Stomach (tissue), 9 donors: ENCODE measurements around the gene F11R. TPM values are rescaled to one million over a fixed set of nuclear protein-coding genes. Genes with fewer than 3 reads are reported as not detected.

Source experiments
- DNase-seq, 2 donors: peaks; one replicate each; pipeline versions ENCODE4 v3.0.0 to v3.0.0-alpha.2; 2013 to 2019
- H3K27ac ChIP-seq, 5 donors: fragments of 200-600 bp in 4 of 5; sonication (generic) in 4 of 5; one replicate each; pipeline ENCODE4 v1.5.1; 2013 to 2019; ENCODE audit warnings: mild to moderate bottlenecking in 1 of 5, moderate library complexity in 1 of 5
- H3K27me3 ChIP-seq, 3 donors: fragments of 200-600 bp; sonication (generic); one replicate each; pipeline ENCODE4 v1.5.1; 2017 to 2019; ENCODE audit warnings: mixed run types in 1 of 3
- H3K36me3 ChIP-seq, 4 donors: fragments of 200-600 bp; sonication (generic); 1 replicate in 3 of 4; 2 replicates in 1 of 4; pipeline ENCODE4 v1.5.1; 2016 to 2019
- H3K4me1 ChIP-seq, 4 donors: fragments of 200-600 bp; sonication (generic); one replicate each; pipeline ENCODE4 v1.5.1; 2016 to 2019
- H3K4me3 ChIP-seq, 4 donors: fragments of 200-600 bp; sonication (generic) in 3 of 4; one replicate each; pipeline ENCODE4 v1.5.1; 2016 to 2019; ENCODE audit warnings: mild to moderate bottlenecking in 1 of 4
- H3K9me3 ChIP-seq, 4 donors: fragments of 200-600 bp; sonication (generic); one replicate each; pipeline ENCODE4 v1.5.1; 2016 to 2019
- CTCF ChIP-seq, 7 experiments: fragments of 450-650 bp in 4 of 7; fragments of 200-600 bp in 3 of 7; sonication (generic) in 3 of 7; IDR thresholded peaks; one replicate each; pipeline ENCODE4 v1.5.1; 2016 to 2019; ENCODE audit warnings: antibody characterized with exemption in 7 of 7, control low read depth in 2 of 7, mild to moderate bottlenecking in 1 of 7
- EP300 ChIP-seq: sonication (generic); formaldehyde crosslinking; IDR thresholded peaks from one replicate; pipeline ENCODE4 v1.6.1; 2017; ENCODE audit warnings: antibody characterized with exemption
- POLR2A ChIP-seq, 4 donors: fragments of 450-650 bp; IDR thresholded peaks; one replicate each; pipeline ENCODE4 v1.6.1; 2016; ENCODE audit warnings: antibody characterized with exemption in 4 of 4, control low read depth in 2 of 4, mild to moderate bottlenecking in 1 of 4, moderate library complexity in 1 of 4
- POLR2AphosphoS5 ChIP-seq, 3 donors: sonication (generic); formaldehyde crosslinking; IDR thresholded peaks; one replicate each; pipeline ENCODE4 v1.6.1; 2016; ENCODE audit warnings: antibody characterized with exemption in 3 of 3
- WGBS, 5 donors: extraction: QIAGEN DNeasy Blood & Tissue Kit in 3 of 5; methylation state at CpG; one replicate each; pipeline versions ENCODE4 v1.1.5 to v1.1.7; 2013 to 2018; 5-methylcytosine and 5-hydroxymethylcytosine counted together
- intact Hi-C: fragments of 100-400 bp; cut with DNase I; formaldehyde crosslinking; loops from one replicate; pipeline ENCODE4 v1.15.1; 2023; ENCODE audit warnings: low total_unique reads
- polyA plus RNA-seq, 3 donors: library from polyadenylated mRNA; stranded (reverse); fragments of 200-250 nt; gene quantifications; one replicate each; pipeline ENCODE4 v1.2.3, GENCODE V29; 2013
- total RNA-seq, 5 donors: library from RNA; depleted of rRNA; stranded (reverse); fragments of >200 nt; gene quantifications; one replicate each; pipeline versions ENCODE4 v1.1.0 to v1.2.3, GENCODE V29; 2014 to 2016
- donor health status: healthy with polysubstance abuse.
- donor health status: Bipolar disorder and iron deficiency.
- donor health status: healthy.

Gene F11R
- total and polyA plus RNA-seq, 8 donors: 7.6 to 130 (median 25.0) TPM

DNA sequence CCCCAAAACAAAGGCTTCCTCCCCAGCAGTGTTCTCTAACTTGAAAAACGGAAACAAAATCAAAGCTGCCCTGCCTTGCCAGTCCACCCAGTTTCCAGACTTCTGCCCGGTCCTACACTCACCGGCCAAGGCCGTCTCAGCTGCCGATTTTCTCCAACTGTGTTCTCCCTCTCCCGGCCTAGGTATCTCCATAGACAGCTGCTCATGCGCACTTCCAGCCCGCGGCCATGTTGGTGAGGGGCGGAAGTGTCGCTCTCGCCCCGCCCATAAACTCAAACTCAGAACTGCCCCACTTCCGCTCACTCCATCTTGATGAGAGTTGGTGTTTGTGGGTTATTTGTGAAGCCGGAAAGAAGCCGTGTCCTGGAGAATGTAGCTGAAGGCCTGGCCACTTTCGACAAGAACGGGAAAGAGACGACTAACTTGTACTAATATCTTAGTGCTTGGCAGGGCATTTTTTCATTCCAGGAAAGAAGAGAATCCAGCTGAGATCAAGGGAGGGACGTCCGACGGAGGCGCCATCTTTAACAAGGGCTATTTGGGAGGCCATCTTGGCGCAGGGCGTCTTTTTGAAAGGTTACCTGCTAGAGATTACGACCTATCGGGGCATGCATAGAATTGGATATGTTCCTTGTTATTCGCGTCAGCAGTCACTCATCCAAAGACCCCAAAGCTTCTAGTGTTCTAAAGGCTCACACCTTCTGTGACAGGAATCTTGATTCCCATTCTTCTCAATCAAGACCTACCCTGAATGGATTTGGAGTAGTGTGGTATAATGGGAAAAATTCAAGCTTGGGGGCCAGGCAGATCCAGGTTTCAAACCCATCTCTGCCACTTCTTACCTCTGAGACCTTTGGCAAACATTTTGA is 25.0 kb upstream of the F11R start, which contains the start of gene USF1:
Gene USF1 (minus strand): TSS at position 242 of the 869 bp plus-strand sequence. CDS start 2,702 bp downstream, outside the sequence.
- Histone ChIP-seq H3K9me3 (peaks cover 0 to 8% (median 0%) of the 10 kb centered on the region in 4 donors), H3K4me3 (peak within 1 kb of the TSS; percentile 86 to 96 (median 88)), H3K27ac (peak within 1 kb of the TSS; percentile 91 to 99 (median 94)), H3K36me3 (peaks cover 20 to 48% (median 33%) of the 10 kb centered on the region in 4 donors), H3K4me1 (peaks cover 15 to 39% (median 26%) of the 10 kb centered on the region in 4 donors), H3K27me3 (no peaks in the 10 kb centered on the region)
- 0 to 1% (median 0%) methylated on average over 29 of the region's 29 CpGs for WGBS, 5 donors
- peak; percentile 96 to 99 for DNase-seq
- TF ChIP-seq POLR2A (IDR thresholded peaks at IDR 0.05) (peak in 1 of 4 donors; percentile 62), POLR2AphosphoS5 (IDR thresholded peaks at IDR 0.05) (peak; percentile 70 to 94 (median 80)), EP300 (no peak)
- intact Hi-C loops: no loop called here

DNA sequence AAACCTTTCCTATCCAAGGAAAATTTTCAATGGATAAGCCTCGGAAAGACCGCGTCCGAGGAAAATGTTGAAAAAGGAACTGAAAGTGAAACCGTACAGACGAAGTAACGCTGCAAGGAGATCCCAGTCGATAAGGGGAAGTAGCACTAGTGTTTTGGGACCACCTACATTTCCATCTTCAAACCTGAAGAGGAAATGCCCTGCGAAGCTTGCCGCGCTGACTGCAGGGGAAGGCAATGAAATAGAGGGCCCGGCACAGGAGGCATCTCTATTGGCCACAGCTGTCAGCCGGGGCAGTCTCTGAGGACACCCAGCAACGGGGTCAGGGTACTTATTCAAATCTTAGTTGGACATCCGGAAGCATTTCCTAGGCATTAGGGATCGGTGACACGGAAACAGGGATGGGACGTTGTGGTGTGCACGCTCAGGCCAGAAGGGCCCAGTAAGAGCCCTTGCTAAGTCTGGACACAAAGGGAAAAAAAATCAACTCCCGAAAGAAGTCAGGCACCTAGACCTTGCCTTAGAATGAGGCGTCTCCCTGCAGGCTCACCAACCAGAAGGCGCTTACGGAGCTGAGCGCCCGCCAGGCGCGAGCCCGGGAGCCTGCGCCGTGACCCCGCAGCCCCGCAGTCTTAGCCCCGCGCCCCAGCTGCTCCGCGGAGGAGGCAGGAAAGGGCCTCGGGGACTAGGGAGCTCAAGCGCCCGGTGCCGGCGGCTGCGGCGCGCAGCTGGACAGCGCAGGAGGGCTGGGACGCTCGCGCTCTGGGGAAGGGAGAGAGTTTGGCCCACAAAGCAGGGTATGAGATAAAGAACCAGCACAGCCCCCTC is 24.2 kb upstream of the F11R start:
- TF ChIP-seq POLR2A (IDR thresholded peaks at IDR 0.05): peak in 1 of 4 donors; percentile 13
- TF ChIP-seq CTCF (IDR thresholded peaks at IDR 0.05): no peak
- no peak for TF ChIP-seq EP300
- no peak for TF ChIP-seq POLR2AphosphoS5 (IDR thresholded peaks at IDR 0.05)
- 0 to 2% (median 1%) methylated on average over 31 to 48 of the region's 48 CpGs for WGBS, 5 donors
- intact Hi-C loops: no loop called here
- DNase-seq: peak; percentile 64 to 84
- H3K27me3 ChIP-seq: no peaks in the 10 kb centered on the region
- H3K4me3 ChIP-seq: peak overlapping the region; percentile 86 to 96 (median 88)
- H3K36me3 ChIP-seq: peaks cover 28 to 52% (median 38%) of the 10 kb centered on the region in 4 donors
- peaks cover 15 to 39% (median 26%) of the 10 kb centered on the region in 4 donors for H3K4me1 ChIP-seq
- H3K9me3 ChIP-seq: peaks cover 0 to 8% (median 0%) of the 10 kb centered on the region in 4 donors
- H3K27ac ChIP-seq: peak overlapping the region; percentile 91 to 99 (median 94)

- no peak for TF ChIP-seq CTCF (IDR thresholded peaks at IDR 0.05)
Observed at GRCh38 chr1:161044535-161044907, 23.6 kb upstream of the F11R start.

DNA sequence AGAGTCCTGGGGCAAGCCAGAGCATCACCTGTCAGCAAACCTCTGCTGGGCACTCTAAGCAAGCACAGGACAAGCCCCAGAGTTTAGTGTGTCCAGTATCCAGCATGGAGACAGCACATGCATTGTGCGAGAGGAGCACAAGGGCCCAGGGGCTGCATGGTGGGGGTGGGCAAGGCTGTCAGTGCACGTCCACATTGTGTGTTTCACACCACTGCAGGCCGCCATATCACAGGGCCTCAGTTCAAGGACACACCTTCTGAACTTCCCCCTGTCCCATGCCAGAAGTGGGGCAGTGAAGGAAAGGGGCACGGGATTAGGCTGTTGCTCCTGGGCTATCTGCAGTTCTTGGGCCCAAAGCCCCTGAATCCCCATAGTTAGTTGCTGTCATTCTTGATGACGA is 18.6 kb upstream of the F11R start:
- no peaks in the 10 kb centered on the region for H3K27me3 ChIP-seq
- TF ChIP-seq CTCF (IDR thresholded peaks at IDR 0.05) (no peak), EP300 (no peak), POLR2A (IDR thresholded peaks at IDR 0.05) (no peak), POLR2AphosphoS5 (IDR thresholded peaks at IDR 0.05) (no peak)
- peaks cover 14 to 50% (median 34%) of the 10 kb centered on the region in 4 donors for H3K4me1 ChIP-seq
- H3K36me3 ChIP-seq: peaks cover 37 to 44% (median 43%) of the 10 kb centered on the region in 4 donors
- H3K27ac ChIP-seq: peak overlapping the region in 4 of 5 donors; percentile 30 to 81 (median 70)
- no peak overlapping the region for H3K4me3 ChIP-seq
- no peaks in the 10 kb centered on the region for H3K9me3 ChIP-seq
- DNase-seq: no peak
- intact Hi-C loops: no loop called here
- WGBS, 5 donors: 69 to 91% (median 82%) methylated on average over 5 of the region's 5 CpGs

More at GRCh38 chr1:161044535-161044907, 23.6 kb upstream of the F11R start:
- Histone ChIP-seq H3K27ac (peak overlapping the region; percentile 35 to 99 (median 94)), H3K4me1 (peaks cover 15 to 41% (median 27%) of the 10 kb centered on the region in 4 donors), H3K27me3 (no peaks in the 10 kb centered on the region), H3K9me3 (peaks cover 0 to 7% (median 0%) of the 10 kb centered on the region in 4 donors), H3K36me3 (peaks cover 34 to 54% (median 42%) of the 10 kb centered on the region in 4 donors), H3K4me3 (peak overlapping the region; percentile 86 to 96 (median 88))
- DNase-seq: no peak
- intact Hi-C loops: no loop called here
